Lower leg skin (tissue), 4 donors: ENCODE results near the gene CENPU. TPM values are rescaled to one million over a fixed set of nuclear protein-coding genes. Genes with fewer than 3 reads are reported as not detected.

Experiments
- DNase-seq, 2 donors: peaks; one replicate each; pipeline ENCODE4 v3.0.0-alpha.2; 2019; ENCODE audit warnings: low spot score in 2 of 2
- H3K4me3 ChIP-seq: fragments of 200-600 bp; sonication (generic); 2 replicates; pipeline ENCODE4 v1.5.1; 2017; ENCODE audit warnings: mild to moderate bottlenecking, low read depth; ENCODE audit not compliant: poor library complexity, severe bottlenecking
- CTCF ChIP-seq, 3 donors: fragments of 450-650 bp; IDR thresholded peaks; one replicate each; pipeline ENCODE4 v1.5.1; 2016; ENCODE audit warnings: antibody characterized with exemption in 3 of 3, mild to moderate bottlenecking in 3 of 3, moderate library complexity in 2 of 3
- POLR2A ChIP-seq, 2 donors: fragments of 450-650 bp; IDR thresholded peaks; one replicate each; pipeline ENCODE4 v1.6.1; 2016 to 2017; ENCODE audit warnings: antibody characterized with exemption in 2 of 2, mild to moderate bottlenecking in 1 of 2, moderate library complexity in 1 of 2
- WGBS, 2 donors: methylation state at CpG; one replicate each; pipeline ENCODE4 v1.1.5; 2018; 5-methylcytosine and 5-hydroxymethylcytosine counted together
- intact Hi-C: fragments of 100-400 bp; cut with DNase I; formaldehyde crosslinking; loops from one replicate; pipeline ENCODE4 v1.15.0; 2023; ENCODE audit warnings: low total_unique reads
- total RNA-seq, 4 donors: library from RNA; depleted of rRNA; stranded (reverse); fragments of >200 nt; gene quantifications; one replicate each; pipeline ENCODE4 v1.1.0, GENCODE V29; 2016

CENPU gene
- total RNA-seq, 4 donors from 2014 or later = 9.2 to 14.8 (median 12.3) TPM

- WGBS, 2 donors = 35 to 42% methylated on average over 9 of the region's 9 CpGs
- DNase-seq = peak in 1 of 2 donors; percentile 47
- intact Hi-C loops = no loop called here
- H3K4me3 ChIP-seq = no peak overlapping the region
- TF ChIP-seq POLR2A (IDR thresholded peaks at IDR 0.05) (no peak), CTCF (IDR thresholded peaks at IDR 0.05) (no peak)
These were observed 53.2 kb downstream of the CENPU start for GRCh38 chr4:184680698-184681097.

GRCh38 chr4:184675821-184676492 is 57.9 kb downstream of the CENPU start:
- intact Hi-C loops = no loop called here
- TF ChIP-seq POLR2A (IDR thresholded peaks at IDR 0.05) = no peak
- no peak for TF ChIP-seq CTCF (IDR thresholded peaks at IDR 0.05)
- no peak for DNase-seq
- H3K4me3 ChIP-seq = no peak overlapping the region
- 89 to 91% methylated on average over 3 of the region's 3 CpGs for WGBS, 2 donors

- no peak overlapping the region for H3K4me3 ChIP-seq
- no peak for DNase-seq
- no peak for TF ChIP-seq CTCF (IDR thresholded peaks at IDR 0.05)
- no peak for TF ChIP-seq POLR2A (IDR thresholded peaks at IDR 0.05)
- 92 to 97% methylated on average over 5 of the region's 5 CpGs for WGBS, 2 donors
- intact Hi-C loops = no loop called here
These were observed 58.9 kb downstream of the CENPU start for GRCh38 chr4:184675018-184675417.

- intact Hi-C loops = no loop called here
- H3K4me3 ChIP-seq = no peak overlapping the region
- WGBS, 2 donors = 95 to 98% methylated on average over 4 of the region's 4 CpGs
- no peak for DNase-seq
- TF ChIP-seq CTCF (IDR thresholded peaks at IDR 0.05) = no peak
- TF ChIP-seq POLR2A (IDR thresholded peaks at IDR 0.05) = no peak
These were observed 59.9 kb downstream of the CENPU start for GRCh38 chr4:184674011-184674410.

GRCh38 chr4:184672741-184673140 is 61.2 kb downstream of the CENPU start:
- intact Hi-C loops = no loop called here
- WGBS, 2 donors = 94 to 95% methylated on average over 6 of the region's 6 CpGs
- no peak for DNase-seq
- TF ChIP-seq POLR2A (IDR thresholded peaks at IDR 0.05) (no peak), CTCF (IDR thresholded peaks at IDR 0.05) (no peak)
- no peak overlapping the region for H3K4me3 ChIP-seq

- no peak overlapping the region for H3K4me3 ChIP-seq
- TF ChIP-seq CTCF (IDR thresholded peaks at IDR 0.05) (no peak), POLR2A (IDR thresholded peaks at IDR 0.05) (no peak)
- intact Hi-C loops = no loop called here
- 50 to 56% methylated on average over 9 of the region's 9 CpGs for WGBS, 2 donors
- no peak for DNase-seq
These were observed 62.8 kb downstream of the CENPU start for GRCh38 chr4:184671101-184671500.
